Esophagus mucosa (tissue), 1 donor: ENCODE data around the gene PRKN. TPM values are rescaled to one million over a fixed set of nuclear protein-coding genes. Genes with fewer than 3 reads are reported as not detected.

Experiments
- ATAC-seq: fragments of 200-7000 bp; cut with Tn5 transposase; one replicate; pipeline ENCODE4 v1.9.1; 2020
- total RNA-seq: library from RNA; stranded (reverse); gene quantifications from one replicate; pipeline ENCODE4 v1.2.4, GENCODE V29; 2023
- donor health status: DM: yes; HTN: yes; CAD: no.

The PRKN gene
- total RNA-seq, 1 donor from 2014 or later: 2.4 TPM

DNA sequence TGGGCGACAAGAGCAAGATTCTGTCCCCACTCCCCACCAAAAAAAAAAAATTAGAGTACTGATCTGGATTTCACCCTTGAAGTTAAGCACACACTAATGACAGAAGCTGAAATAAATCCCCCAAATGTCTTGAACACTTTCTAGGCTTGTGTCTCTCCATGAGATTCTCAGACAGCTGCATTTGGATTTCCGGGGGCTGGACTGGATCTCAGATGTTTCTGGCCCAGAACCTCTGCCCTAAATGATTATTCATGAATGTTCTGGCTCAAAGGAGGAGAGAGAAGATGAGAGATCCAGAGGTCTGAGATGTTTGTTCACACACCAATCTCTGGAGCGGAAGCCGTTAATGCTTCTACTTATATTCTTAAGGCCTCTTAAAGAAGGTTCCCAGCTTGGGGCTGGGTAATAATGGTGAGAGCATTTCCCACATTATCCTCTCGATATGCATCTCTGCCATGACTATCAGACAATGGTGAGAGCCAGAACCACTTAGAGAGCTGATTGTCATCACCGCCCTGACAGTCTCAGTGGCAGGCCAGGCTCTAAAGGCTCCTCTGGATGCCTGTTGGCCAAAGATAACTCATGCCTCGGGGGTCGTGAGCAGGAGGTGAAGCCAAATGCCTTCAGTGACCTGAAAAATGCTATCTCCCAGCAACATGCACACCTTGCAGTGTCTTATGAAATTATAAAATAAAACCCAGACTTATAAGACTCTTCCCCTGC lies 1325.8 kb downstream of the PRKN start:
- no peak for ATAC-seq

DNA sequence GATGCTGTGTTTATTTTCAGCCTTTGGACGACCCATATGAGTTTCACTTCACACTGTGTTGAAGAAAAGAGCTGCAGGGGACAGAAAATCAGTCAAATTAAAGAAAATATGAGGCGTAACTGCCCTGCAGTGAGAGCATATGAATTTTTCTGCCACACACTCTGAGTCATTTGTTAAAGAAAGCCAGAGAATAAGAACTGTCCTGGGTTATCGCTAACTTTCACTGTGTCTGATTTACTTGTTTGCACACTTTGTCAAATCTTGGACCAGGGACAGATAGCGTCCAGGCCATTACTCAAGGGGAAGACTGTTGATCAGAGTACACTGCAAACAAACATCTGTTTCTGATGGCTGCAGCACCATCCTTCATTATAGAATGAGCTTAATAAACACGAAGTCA lies 1326.9 kb downstream of the PRKN start:
- ATAC-seq: no peak

DNA sequence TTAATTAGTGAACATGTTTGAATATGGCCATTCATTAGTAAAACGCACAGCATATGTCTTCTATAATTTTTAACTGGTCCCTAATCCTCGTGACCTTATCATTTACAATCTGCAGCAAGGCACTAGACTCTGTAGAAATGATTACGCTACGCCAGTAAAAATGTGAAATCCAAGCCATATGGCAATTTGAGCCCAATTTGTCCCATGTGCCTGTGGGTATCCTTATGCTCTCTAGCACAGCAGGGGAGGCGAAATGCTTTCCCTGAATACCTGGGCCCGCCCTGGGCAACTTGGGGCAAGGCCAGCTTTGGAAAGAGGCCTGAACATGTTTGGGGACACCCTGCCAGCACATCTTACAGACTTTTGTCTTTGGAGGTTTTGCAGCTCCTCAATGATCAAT lies 1331.0 kb downstream of the PRKN start:
- peak; percentile 57 for ATAC-seq

DNA sequence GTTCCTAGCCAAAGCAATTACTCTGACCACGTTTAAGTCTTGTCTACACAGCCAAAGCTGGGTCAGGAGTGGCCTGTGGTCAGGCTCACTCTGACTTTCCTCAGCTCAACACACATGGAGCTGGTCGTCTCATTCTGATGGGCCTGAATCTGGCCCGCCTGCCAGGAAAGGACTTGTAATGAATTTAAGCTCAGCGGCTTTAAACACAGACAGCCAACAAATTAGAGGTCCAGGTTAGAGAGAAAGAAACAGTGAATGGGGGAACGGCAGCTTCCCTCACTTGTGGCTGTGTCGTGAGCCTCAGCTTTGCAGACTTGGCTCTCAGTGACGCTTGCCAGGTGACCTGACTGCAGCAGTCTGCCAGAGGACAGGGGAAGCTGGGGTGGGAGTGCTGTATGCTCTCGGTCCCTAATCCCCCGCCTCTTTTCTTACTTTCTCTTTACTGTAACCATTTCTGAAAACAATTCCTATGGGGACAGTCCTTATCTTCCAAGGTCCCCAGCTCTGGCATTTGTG lies 1331.8 kb downstream of the PRKN start:
- ATAC-seq: no peak

DNA sequence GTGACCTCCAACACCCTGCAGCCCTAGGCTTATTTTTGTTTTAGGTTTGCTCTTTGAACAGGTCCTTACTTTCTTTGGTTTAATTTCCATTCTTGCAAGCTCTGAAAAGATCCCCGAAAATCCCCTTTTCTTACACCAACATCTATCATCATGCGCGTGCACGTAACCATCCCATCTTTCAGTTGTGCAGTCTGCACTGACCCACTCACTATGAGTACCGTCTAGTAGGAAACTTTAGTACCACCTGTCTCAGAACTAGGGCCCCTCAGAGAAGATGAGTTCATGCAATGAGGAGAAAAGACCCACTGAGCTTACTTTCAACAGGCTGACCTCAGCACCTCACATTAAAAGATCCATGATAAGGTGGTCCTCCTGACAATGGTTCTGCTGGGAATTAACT lies 1333.1 kb downstream of the PRKN start:
- ATAC-seq: no peak

DNA sequence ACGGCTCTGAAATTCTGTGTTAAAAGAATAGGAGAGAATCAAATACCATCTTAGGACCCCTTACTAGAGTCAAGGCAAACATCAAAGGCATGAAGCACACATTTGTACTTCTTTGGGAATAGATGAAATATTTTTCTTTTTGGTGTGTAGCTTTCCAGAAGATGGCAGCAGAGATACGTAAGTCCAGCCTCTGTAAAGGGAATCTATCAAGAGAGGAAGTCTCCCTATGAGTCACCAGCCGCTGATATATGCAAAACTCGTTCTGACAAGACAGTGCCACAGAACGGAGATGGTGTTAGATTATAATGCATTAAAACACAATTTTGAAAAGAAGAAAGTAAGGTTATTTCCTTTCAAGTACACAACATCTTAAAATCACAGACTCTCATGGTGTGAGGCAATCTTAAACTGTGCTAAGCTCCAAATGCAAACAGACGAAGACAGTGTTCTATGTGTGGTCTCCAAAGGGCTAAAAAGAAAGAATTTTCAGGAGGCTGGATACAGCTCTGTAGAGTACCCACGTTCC lies 1333.7 kb downstream of the PRKN start:
- peak; percentile 97 for ATAC-seq

DNA sequence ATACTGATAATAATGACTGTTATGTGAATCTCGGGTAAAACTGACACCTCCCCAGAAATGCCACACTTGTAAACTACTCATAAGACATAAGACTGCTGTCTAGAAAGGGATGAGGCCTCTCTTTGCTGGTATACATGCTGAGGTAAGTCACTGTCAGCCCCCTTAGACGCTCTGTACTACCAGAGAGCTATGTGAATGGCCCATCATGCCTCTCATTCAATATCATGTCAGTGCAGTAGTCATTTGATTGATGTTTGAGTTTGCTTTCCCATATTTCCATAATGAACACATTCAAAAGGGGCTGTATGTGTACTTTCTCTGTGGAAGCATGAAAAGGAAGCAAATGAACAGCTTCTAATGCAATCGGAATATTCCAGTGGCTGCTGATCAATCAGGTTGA lies 1334.3 kb downstream of the PRKN start:
- no peak for ATAC-seq

DNA sequence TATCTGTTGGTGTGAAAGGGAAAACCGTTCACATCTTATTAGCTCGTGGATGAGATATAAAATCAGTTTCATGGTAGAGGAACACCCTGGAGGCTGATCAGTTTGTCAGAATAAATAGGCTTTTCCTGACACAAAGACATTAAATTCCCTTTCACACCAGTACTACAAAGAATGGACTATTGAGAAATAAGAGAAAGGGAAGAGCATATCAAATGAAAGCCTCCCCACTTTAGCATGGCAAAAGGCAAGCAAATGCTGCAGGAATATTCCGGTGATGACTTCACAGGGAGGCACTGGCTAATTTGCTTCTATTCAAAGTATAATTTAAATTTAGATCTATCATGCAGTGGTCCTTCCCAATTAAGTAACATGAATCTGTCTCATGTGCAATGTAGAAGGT lies 1337.8 kb downstream of the PRKN start:
- no peak for ATAC-seq

DNA sequence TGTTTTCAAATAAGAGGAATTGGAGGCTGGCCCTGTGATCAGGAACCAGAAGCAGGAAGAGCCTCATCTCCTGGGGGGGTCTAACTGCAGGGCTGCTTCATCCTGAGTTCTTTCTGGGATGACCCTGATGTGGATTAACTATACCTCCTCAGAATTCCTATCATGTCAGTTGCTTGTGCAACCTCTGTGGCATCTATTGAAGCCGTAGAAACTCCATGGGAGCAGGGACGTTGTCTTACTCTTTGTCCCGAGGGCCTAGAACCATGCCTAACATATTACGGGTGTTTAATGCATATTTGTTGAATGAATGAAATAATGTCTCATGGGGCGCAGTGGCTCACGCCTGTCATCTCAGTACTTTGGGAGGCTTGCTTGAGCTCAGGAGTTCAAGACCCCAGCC lies 1343.6 kb downstream of the PRKN start:
- ATAC-seq: no peak

DNA sequence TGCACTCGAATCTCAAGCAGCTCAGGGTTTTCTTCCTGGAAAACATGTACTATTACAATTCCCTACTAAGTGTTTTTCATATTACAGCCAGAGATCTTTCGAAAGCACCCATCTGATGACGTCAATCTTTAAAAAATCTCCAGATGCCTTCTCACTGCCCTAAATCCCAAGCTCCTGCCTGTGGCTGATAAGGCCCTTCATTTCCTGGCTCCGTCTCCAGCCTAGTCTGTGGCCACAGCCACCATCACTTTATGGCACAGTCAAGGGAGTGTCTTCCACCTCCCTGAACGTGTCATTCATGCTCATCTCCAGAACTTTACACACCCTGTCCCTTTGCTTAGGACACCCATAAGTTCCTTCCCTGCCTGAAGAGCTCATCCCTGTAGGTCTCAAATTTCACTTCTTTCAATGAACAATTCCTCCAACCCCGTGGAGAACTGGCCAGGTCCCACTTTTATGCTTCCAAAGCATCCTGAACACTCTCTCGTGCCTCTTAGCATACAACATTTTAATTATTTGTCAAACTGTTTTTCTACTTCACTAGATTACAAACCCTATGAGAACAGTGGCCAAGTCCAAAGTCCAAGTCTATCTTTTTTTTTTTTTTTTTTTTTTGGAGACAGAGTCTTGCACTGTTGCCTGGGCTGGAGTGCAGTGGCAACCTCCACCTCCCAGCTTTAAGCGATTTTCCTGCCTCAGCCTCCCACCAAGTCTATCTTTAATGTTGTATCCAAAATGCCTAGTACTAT lies 1347.6 kb downstream of the PRKN start:
- ATAC-seq: no peak

DNA sequence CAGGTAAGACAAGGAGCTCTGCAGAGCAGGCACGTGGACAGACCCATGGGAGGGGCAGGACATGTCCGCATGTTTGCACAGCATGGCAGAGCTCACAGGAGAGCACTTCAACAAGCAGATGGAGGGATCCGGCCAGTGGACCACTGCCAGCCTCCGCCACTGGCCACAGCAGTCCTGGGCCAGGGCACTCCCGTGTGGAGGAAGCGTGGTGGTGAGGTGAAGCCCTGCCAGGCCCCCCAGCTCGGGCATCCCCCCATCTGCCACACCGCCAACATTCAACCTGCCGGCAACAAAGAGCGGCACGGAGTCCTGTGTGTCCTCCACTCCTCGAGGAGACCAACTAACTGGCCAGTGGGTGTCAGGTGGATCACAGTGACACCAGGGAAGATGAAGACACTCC lies 1349.5 kb downstream of the PRKN start:
- ATAC-seq: no peak

DNA sequence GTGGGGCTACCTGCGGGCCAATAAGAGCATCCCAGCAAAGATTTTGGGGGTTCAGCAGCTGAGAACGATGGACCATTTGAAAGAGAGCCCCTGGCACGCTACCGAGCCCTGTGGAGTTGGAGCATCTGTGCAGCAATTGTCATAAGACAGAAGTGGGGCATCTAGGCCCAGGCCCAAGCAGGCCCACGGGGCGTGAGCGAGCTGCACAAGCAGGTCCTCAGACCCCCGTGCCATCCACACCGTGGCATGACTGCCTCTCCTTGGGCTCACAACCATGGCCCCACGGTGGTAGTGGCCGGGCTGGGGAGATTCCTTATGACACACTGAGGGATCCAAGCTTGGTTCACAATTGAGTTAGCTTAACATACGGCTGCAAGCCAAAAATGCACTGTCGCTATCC lies 1350.5 kb downstream of the PRKN start:
- no peak for ATAC-seq

DNA sequence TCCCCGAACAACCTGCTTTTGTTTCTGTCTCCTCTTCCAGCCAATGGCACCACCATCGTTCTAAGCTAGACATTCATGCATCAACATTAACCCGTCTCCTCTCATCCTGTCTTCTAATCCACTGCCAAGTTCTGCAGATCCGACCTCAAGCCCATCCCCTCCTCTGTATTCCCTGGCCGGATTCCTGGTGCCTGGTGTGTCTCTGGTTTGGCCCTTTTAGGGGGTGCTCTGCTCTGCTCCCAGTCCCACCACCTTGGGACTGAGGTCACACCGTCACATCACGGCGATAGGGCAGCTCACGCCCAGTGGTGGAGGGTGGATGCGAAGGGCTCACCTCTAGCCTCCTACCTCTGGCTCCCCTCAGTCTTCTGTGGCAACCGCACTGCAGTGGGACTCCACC lies 1351.2 kb downstream of the PRKN start:
- ATAC-seq: no peak

DNA sequence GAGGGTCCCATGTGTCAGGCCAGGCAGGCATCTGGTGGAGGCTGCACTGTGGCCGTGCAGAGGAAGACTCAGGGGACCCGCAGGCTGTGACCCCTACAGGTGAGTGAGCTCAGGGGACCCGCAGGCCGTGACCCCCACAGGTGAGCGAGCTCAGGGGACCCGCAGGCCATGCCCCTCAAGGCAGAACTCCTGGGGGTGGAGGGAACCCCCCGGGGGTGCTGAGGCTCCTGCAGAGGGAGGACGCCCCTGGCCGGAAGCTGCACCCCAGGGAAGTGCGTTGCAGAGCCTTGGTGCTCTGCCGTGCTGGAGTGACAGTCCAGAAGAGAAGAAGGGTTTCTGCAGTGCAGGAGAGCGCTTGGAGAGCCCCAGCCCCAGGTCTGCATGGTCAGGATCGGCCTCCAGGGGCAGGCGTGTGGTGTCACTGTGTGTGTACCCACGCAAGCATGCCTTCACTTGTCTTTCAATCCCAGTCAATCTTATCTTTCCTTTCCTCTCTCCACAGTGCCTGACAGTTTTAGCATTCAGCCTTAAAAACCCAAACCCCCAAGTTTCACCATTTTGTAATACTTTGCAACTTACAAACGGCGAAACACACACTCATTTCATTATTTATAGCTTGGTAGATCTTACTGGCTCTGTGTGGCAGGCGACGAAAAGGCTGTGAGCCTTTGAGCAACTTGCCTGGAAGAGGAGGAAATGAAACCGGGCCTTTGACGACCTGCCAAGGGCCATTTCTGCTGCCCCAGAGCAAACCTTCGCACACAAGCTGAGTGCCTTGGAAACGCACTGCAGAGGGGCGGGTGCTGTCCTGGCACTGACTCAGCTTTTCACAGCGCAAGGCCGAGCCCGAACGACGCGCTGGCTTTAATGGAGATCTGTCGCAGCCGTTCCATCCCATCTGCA lies 1352.3 kb downstream of the PRKN start:
- peak; percentile 64 for ATAC-seq

DNA sequence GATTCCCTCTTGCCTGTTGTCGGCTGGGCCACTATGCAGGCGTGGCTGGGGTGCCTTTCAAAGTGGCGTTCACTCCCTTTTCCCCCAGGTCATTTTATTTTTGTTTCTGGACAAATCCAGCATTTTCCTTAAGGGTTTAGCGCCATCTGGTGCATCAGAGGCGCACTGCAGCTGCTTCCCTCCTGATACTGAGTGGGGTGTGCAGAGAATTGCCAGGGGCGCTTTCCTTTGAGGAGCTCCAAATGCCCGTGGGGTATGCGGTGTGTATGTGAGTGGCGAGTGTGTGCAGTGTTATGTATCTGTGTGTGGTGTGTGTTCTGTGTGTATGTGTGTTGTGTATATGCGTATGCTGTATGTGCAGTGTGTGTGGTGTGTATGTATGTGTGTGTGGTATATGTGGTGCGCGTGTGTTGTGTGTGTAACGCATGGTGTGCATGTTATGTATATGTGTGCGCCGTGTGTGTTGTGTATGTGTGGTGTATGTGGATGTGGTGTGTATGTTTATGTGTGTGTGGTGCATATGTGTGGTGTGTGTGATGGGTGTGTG lies 1353.6 kb downstream of the PRKN start:
- ATAC-seq: peak; percentile 24

DNA sequence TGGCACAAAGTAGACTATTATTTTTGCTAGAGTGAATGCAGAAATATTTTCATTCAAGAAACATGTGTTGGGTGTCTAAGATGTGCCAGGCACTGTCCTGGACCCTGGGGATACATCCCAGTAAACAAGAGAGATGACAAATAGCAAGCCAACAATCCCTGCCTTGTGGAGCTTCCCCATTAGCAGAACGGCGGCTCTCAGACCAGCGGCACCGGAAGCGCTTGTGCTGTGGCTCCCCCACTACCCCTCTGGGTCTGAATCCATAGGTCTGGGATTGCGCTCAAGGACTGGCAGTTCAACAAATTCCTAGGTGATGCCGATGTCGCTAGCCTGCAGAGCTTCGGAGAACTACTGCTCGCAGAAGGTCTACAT lies 1355.2 kb downstream of the PRKN start:
- no peak for ATAC-seq

DNA sequence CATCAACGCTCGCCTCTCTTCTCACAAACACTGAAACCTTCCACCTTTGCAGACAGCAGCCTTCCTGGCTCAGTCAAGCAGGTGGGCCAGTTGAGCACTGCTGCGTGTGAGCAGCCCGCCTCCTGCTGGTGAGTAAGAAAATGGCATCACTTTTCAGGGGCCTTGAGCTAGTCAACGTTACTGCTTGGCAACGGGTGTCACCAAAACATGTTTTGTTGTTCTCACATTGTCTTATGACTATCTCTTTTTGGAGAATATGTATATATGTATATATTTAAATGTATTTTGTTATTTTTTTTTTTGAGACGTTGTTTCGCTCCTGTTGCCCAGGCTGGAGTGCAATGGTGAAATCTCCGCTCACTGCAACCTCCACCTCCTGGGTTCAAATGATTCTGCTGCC lies 1356.7 kb downstream of the PRKN start:
- ATAC-seq: peak; percentile 59

DNA sequence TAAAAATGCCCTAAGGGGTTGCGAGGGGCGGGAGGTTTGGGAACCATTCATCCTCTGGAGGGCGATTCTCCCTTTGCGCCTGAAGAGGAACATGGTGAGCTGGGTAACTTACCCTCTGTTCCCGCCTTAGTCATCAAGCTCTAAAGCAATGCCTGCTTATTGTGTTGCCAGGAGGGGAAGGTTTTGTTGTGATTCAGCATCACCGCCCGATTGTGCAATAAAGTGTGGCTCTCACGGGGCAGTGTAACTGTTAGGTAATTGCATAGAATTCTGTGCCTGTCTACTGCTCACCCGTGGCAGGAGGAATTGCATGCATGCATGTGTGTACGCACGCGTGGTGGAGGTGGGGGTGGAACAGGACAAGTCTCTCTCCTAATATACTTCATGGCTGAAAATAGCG lies 1358.2 kb downstream of the PRKN start:
- ATAC-seq: peak; percentile 94

DNA sequence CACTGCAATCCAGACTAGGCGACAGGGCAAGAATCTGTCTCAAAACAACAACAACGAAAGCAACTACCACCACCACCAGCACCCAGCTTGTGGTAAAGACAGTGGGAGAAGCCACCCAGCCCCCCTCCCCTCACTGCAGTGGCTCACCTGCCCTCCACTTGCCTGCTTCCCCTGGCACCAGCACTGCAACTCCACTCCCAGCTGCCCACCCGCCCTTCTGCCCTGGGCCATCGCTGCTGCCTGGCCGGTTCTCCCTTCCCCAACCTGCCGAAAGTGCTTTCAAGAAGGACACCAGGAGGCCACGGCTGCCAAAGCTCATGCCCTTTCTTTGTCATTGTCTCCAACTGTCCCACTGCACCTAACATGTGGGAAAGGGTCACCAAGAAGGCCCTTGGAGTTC lies 1359.1 kb downstream of the PRKN start:
- ATAC-seq: no peak

DNA sequence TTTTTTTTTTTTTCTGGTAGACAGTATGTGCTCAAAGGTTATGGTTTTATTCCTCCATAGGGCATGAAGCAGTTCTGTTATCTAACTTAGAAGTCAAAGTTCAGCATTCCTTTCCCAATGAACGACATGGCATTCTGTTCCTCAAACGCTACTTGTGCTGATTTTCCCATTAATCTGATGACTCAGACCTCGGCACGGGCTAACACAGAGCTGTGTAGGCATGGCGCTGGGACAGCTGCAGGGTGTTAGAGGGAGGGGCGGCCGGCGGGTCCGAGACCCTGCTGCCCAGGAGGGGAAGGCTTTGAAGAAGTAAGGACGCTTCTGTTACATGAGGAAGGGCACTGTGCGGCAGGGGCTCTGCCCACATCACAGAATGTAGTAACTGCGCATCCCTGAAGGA lies 1360.1 kb downstream of the PRKN start:
- ATAC-seq: no peak

DNA sequence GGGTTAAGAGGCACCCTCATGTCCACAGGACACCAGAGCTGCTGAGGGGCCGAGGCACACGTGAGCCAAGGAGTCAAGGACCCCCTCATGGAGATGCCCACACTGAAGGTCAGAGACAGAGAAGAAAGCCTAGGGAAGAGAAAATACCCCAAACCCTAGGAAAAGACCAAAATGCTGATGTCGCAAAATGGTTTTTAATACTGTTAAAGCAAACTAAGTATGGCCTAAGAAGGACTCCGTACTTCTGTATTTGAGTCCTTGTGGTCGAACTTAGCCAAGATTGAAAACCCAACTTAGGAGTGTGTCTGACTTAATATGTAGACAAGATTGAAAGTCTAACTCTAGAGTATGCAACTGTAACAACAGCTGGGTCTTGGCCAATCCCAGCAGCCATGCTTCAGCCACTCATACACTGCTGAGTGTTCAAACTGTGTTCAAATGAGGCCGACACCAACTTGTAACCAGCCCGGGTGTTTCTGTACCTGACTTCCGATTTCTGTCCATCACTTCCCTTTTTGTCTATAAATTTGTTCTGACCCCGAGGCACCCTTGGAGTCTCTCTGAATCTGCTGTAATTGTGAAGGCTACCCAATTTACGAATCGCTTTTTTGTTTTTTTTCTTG lies 1361.2 kb downstream of the PRKN start:
- ATAC-seq: no peak

DNA sequence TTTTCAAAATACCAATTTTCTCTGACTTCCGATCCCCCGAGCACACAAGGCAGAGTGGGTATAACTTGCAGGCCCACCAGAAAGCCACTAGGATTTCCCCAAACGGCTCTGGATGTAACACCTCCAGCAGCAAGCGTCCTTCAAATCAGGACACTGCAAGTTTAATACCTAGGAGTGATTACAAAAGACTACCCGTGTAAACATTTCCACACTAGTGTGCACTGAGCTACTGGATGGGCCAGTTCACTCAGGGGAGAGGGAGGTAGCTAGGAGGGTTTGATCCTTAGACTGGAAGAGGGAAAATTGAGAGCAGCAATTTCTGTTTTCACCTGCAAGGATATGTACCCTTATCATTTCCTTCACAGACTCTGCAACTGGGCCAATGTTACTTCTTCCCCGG lies 1361.9 kb downstream of the PRKN start:
- no peak for ATAC-seq
